GM21619 (cell line): Measurements from ENCODE around the gene GCNT2.
"Not testable (repeated sequence)": the region's sequence is repeated elsewhere in the genome, so short reads cannot be mapped to it uniquely, and the experiment has no call there.

ENCODE experiments used
- ATAC-seq: cut with Tn5 transposase; IDR thresholded peaks from one replicate; pipeline ENCODE4 v1.9.1; 2021; ENCODE audit not compliant: unreplicated experiment

Gene GCNT2

DNA sequence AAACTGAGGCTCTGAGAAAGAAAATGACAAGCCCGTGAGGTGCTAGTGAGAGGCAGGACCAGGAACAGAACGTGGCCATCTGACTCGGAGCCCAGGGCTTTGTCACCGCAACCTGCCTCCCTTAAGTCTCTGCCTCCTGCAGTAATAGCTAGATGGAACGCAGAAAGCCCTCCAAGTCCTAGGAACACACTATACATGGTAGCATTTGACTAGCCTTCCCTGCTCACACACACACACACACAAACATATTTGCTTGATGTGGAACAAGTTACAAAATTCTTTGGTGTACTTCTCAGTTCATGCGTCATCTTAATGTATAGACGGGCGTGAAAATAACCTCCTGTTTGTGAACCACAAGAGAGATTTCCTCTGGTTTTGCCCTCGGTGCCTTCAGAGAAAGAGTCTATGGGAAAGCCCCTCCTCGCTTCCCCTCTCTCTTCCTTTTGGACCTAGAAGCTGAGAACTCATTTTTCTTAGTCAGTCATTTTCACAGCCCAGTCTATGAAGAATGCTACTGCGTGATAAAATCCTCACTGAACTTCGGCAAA lies 134.4 kb downstream of the GCNT2 start:
- ATAC-seq = no peak

DNA sequence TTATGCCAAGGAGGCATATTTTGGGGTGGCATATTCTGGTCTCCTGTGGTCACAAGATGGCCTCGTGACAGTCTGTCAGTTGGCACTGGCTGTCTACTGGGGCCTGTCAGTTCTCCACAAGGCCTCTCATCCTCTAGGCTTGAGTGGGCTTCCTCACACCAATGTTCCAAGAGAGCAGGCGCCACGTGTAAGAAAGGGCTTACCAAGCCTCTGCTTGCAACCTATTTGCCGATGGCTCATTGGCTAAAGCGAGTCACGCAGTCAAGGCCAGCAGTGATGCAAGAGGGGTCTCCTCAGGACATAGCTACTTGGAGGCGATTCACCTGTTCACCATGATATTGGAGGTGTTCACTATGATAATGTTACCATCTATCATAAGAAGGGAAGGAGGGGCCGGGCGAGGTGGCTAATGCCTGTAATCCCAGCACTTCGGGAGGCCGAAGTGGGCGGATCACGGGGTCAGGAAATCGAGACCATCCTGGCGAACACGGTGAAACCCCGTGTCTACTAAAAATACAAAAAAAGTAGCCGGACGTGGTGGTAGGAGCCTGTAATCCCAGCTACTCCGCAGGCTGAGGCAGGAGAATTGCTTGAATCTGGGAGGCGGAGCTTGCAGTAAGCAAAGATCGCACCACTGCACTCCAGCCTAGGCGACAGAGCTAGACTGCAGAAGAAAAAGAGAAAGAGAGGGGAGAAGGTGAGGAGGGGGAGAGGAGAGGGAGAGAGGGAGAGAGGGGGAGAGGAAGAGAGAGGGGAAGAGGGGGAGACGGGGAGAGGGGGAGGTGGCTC lies 138.0 kb downstream of the GCNT2 start:
- ATAC-seq = no peak

DNA sequence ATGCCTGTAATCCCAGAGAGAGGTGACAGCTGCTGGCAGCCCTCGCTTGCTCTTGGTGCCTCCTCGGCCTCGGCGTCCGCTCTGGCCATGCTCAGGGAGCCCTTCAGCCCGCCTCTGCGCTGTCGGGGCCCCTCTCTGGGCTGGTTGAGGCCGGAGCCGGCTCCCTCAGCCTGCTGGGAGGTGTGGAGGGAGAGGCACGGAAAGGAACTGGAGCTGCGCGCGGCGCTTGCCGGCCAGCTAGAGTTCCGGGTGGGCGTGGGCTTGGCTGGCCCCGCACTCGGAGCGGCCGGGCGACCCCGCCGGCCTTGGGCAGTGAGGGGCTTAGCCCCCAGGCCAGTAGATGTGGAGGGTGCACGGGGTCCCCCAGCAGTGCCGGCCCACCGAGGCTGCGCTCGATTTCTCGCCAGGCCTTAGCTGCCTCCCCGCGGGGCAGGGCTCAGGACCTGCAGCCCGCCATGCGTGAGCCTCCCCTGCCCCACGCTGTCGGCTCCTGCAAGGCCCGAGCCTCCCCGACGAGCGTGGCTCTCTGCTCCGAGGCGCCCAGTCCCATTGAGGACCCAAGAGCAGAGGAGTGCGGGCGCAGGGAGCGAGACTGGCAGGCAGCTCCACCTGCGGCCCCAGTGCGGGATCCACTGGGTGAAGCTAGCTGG lies 138.7 kb downstream of the GCNT2 start:
- no peak for ATAC-seq

DNA sequence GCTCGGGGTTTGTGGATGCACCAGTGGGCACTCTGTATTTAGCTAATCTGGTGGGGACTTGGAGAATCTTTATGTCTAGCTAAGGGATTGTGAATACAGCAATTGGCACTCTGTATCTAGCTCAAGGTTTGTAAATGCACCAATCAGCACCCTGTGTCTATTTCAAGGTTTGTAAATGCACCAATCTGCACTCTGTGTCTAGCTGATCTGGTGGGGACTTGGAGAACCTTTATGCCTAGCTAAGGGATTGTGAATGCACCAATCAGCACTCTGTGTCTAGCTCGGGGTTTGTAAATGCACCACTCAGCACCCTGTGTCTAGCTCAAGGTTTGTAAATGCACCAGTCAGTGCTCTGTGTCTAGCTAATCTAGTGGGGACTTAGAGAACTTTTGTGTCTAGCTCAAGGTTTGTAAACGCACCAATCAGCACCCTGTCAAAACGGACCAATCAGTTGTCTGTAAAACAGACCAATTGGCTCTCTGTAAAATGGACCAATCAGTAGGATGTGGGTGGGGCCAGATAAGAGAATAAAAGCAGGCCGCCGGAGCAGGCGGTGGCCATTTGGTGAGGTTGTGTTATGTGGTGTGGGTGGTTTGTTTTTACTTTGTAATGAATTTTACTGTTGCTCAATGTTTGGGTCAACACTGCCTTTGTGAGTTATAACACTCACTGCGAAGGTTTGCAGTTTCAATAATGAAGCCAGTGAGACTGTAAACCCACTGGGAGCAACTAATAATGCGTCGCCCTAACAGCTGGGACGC lies 139.5 kb downstream of the GCNT2 start:
- ATAC-seq = not testable (repeated sequence)

DNA sequence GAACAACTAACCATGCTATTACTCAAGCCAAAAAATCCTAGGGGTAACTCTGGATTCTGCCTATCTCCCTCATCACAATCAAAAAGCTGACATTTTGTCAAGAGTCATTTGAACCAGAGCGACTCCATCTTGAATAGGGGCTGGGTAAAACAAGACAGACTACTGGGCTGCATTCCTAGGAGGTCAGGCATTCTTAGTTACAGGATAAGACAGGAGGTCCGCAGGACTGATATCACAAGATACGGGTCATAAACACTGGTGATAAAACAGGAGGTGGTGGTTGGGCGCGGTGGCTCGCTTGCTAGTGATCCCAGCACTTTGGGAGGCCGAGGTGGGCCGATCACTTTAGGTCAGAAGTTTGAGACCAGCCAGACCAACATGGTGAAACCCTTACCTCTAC lies 141.1 kb downstream of the GCNT2 start:
- ATAC-seq = no peak

DNA sequence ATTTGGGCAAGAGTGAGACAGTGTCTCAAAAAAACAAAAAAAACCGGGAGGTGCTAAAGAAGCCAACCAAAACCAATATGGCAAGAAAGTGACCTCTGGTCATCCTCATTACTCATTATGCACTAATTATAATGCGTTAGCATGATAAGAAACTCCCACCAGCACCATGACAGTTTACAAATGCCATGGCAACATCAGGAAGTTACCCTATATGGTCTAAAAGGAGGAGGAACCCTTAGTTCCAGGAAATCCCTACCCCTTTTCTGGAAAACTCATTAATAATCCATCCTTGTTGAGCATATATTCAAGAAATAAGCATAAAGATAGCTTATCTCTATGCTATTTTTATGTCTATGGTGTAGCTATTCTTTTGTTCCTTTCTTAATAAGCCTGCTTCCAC lies 141.6 kb downstream of the GCNT2 start:
- no peak for ATAC-seq

DNA sequence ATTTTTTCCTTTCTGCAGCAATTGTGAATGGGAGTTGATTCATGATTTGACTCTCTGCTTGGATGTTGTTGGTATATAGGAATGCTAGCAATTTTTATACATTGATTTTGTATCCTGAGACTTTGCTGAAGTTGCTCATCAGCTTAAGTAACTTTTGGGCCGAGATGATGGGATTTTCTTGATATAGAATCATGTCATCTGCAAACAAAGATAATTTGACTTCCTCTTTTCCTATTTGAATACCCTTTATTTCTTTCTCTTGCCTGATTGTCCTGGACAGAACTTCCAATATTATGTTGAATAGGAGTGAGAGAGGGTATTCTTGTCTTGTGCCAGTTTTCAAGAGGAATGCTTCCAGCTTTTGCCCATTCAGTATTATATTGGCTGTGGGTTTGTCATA lies 144.4 kb downstream of the GCNT2 start:
- ATAC-seq = not testable (repeated sequence)

DNA sequence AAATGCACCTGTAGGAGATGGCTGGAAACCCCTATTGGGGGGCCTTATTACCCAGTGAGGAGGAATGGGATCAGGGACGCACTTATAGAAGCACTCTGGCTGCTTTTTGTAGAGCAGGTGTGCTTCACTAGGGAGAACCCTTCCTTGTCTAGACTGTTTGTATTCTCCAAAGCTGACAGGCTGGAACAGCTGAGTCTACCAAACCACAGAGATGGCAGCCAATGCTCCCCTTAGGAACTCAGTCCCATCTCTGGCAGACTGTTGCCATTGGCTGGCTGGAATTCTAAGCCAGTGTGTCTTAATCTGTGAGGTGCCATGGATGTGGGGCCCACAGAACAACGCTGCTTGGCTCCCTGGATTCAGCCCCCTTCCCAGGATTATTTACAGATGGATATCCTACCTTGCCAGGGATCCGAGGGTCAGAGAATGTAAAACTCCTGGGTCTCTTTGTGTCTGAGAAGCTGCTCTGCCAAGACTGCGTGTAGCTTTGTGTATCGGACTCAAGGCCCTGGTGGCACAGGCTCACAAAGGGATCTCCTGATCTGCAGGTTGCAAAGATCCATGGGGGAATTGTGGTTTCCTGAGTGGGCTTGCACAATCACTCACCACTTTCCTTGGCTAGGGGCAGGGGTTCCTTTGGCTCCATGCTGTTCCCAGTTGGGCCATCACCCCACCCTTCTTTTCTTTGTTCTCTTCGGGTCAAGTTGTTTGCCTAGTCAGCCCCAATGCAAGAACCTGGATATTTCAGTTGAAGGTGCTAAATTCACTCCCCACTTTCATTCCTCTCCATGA lies 147.2 kb downstream of the GCNT2 start:
- no peak for ATAC-seq

DNA sequence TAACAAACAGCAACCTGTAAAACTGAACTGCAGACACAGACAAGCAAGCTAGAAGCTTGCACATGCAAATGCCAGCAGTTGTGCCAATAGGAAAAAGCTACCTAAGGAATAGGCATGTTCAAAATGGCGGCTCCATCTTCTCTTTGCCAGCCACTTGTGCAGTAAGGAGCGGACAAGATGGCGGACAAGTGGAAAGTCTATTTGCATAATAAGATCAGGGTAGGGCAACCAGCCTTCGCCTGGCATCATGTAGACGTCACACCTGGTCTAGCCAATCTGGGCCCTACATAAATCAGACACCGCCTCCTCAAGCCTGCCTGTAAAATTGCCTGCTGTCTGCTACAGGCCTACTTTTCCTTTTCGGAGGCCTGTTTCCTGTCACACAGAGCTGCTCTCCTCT lies 155.3 kb downstream of the GCNT2 start:
- no peak for ATAC-seq

DNA sequence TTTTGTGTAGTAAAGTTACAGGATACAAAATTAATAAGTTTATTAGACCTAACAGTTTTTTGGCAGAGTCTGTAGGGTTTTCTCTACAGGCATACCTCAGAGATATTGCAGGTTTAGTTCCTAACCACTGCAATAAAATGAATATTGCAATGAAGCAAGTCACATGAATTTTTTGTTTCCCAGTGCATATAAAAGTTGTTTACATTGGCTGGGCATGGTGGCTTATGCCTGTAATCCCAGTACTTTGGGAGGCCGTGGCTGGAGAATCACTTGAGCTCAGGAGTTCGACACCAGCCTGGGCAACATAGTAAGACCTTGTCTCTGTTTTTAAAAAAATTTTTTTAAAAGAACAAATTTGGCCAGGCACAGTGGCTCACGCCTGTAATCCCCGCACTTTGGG lies 157.3 kb downstream of the GCNT2 start:
- ATAC-seq = no peak
